GM12864 (cell line): Measurements from ENCODE around the gene GALNT5.

ENCODE experiments used
- DNase-seq: peaks from one replicate; pipeline ENCODE4 v3.0.0-alpha.2; 2011; ENCODE audit warnings: low read depth
- H3K4me3 ChIP-seq: 2 replicates; pipeline ENCODE4 v1.5.1; 2011; ENCODE audit warnings: mild to moderate bottlenecking, low read depth, low read length, control low read depth
- TF ChIP-seq, protein P1 (sequence below): IDR thresholded peaks from 2 replicates; pipeline ENCODE4 v1.5.1; 2011; ENCODE audit warnings: low read depth, mild to moderate bottlenecking, moderate library complexity, low read length, control low read depth, inconsistent platforms; ENCODE audit errors: missing control alignments

Gene GALNT5

DNA sequence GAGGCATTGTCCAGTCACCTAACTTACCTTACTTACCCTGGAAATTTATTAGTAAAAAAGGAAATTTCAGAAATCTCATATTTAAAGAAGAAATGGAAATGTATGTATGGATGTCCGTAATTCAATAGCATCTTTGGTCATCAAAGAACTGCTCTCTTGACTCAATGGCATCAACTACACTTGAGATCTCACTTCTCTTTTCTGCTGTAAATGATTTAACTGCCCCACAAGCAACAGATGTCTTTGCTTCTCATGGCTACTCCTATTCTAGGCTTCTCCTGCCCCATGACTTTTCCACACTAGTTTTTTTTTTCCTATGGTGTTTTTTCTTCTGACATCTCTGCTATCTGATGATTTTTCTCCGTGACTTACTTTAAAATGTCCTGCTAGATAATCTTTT, 102.1 kb downstream of the GALNT5 start:
- H3K4me3 ChIP-seq: no peak overlapping the region
- no peak for DNase-seq
- TF ChIP-seq, protein P1, sequence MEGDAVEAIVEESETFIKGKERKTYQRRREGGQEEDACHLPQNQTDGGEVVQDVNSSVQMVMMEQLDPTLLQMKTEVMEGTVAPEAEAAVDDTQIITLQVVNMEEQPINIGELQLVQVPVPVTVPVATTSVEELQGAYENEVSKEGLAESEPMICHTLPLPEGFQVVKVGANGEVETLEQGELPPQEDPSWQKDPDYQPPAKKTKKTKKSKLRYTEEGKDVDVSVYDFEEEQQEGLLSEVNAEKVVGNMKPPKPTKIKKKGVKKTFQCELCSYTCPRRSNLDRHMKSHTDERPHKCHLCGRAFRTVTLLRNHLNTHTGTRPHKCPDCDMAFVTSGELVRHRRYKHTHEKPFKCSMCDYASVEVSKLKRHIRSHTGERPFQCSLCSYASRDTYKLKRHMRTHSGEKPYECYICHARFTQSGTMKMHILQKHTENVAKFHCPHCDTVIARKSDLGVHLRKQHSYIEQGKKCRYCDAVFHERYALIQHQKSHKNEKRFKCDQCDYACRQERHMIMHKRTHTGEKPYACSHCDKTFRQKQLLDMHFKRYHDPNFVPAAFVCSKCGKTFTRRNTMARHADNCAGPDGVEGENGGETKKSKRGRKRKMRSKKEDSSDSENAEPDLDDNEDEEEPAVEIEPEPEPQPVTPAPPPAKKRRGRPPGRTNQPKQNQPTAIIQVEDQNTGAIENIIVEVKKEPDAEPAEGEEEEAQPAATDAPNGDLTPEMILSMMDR: no peak

- no peak for DNase-seq
- TF ChIP-seq, protein P1: no peak
- H3K4me3 ChIP-seq: no peak overlapping the region
Measured at GRCh38 chr2:157361526-157361925, 104.0 kb downstream of the GALNT5 start.

DNA sequence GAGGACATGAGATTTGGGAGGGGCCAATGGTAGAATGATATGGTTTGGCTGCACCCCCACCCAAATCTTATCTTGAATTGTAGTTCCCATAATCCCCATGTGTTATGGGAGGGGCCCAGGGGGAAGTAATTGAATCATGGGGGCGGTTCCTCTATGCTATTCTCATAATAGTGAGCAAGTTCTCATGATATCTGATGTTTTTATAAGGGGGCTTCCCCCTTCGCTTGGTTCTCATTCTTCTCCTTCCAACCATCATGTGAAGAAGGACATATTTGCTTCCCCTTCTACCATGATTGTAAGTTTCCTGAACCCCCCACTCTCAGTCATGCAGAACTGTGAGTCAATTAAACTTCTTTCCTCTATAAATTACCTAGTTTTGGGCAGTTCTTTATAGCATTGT, 105.1 kb downstream of the GALNT5 start:
- H3K4me3 ChIP-seq: no peak overlapping the region
- no peak for DNase-seq
- TF ChIP-seq, protein P1: no peak

DNA sequence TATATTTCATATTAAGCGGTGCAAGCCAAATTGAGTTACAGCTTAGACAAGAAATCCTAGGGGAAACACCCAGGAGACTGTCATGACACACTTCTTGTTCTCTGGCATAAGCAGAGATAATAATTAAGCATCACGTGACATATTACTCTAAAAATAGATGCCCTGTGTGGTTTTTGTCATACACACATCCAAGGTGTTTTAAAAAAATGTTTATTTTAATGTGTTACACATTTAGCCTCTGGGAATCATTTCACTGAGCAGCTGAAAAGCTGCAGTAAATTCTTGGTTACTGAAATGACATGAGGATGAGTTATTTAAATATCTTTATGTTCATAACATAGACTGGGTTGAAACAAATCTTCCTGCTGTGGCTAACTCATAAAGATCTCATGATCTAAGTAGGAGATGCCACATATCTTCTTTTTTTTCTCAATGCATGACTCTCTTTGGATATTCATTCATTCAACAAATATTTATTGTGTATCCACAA, 106.2 kb downstream of the GALNT5 start:
- DNase-seq: peak; percentile 7
- H3K4me3 ChIP-seq: no peak overlapping the region
- TF ChIP-seq, protein P1: no peak
